Liver (tissue), 3 donors: Measurements from ENCODE around the gene NFAT5.

Experiments
- CTCF ChIP-seq: fragments of 150-350 bp; IDR thresholded peaks from 2 replicates; pipeline ENCODE4 v1.5.1; 2017; ENCODE audit warnings: improper control_type of control experiment, low read depth, low read length; ENCODE audit not compliant: missing input control
- GABPA ChIP-seq, 2 donors: IDR thresholded peaks in 1 of 2; conservative IDR thresholded peaks in 1 of 2; 2 replicates each; pipeline ENCODE4 v1.6.1; 2016; ENCODE audit warnings: antibody characterized with exemption in 2 of 2, mild to moderate bottlenecking in 1 of 2, moderate library complexity in 1 of 2
- REST ChIP-seq: IDR thresholded peaks from 2 replicates; pipeline ENCODE4 v1.6.1; 2016; ENCODE audit warnings: antibody characterized with exemption, mild to moderate bottlenecking
- SP1 ChIP-seq: IDR thresholded peaks from 2 replicates; pipeline ENCODE4 v1.6.1; 2018; ENCODE audit warnings: antibody characterized with exemption, mild to moderate bottlenecking
- TAF1 ChIP-seq: conservative IDR thresholded peaks from 2 replicates; pipeline ENCODE4 v1.6.1; 2016; ENCODE audit warnings: antibody characterized with exemption, mild to moderate bottlenecking
- YY1 ChIP-seq: IDR thresholded peaks from 2 replicates; pipeline ENCODE4 v1.6.1; 2016; ENCODE audit warnings: antibody characterized with exemption, mild to moderate bottlenecking
- donor health status: healthy.
- donor health status: healthy.

GRCh38 chr16:69703638-69704037, 137.9 kb downstream of the NFAT5 start:
- TF ChIP-seq CTCF (no peak), GABPA (IDR thresholded peaks at IDR 0.05 in 1 of 2, conservative IDR thresholded peaks at IDR 0.05 in 1 of 2) (no peak), YY1 (no peak), TAF1 (no peak), REST (no peak), SP1 (no peak)
